NB4 (cell line): ENCODE results near the gene PIP.

Experiments
- MYC ChIP-seq: IDR thresholded peaks from 2 replicates; pipeline ENCODE4 v1.6.1; 2011; ENCODE audit warnings: low read depth, low read length
- POLR2A ChIP-seq: IDR thresholded peaks from 2 replicates; pipeline ENCODE4 v1.6.1; 2011; ENCODE audit warnings: mild to moderate bottlenecking; ENCODE audit not compliant: insufficient read length; ENCODE audit errors: extremely low read depth
- TF ChIP-seq, protein P1 (sequence below): IDR thresholded peaks from one replicate; pipeline ENCODE4 v1.5.1; 2012; ENCODE audit warnings: low read depth, low read length

DNA sequence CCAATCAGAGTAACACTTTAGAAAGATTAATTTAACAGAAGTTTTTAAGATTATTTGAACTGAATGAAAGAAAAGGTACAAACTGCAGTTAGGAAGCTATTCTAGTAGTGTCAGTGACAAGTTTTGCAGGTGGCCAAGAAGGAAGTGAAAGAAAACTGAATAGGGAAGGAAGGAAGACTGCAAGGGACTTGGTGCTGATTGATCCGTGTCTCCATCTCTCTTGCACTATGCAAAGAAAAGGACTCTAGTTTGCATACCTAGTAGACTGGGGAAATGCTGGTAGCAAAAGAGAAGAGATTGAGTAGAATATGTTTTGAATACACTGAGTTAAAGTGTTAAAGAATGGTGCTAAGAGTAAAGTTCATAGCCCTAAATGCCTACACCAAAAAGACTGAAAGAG is 46.8 kb upstream of the PIP start:
- TF ChIP-seq, protein P1, sequence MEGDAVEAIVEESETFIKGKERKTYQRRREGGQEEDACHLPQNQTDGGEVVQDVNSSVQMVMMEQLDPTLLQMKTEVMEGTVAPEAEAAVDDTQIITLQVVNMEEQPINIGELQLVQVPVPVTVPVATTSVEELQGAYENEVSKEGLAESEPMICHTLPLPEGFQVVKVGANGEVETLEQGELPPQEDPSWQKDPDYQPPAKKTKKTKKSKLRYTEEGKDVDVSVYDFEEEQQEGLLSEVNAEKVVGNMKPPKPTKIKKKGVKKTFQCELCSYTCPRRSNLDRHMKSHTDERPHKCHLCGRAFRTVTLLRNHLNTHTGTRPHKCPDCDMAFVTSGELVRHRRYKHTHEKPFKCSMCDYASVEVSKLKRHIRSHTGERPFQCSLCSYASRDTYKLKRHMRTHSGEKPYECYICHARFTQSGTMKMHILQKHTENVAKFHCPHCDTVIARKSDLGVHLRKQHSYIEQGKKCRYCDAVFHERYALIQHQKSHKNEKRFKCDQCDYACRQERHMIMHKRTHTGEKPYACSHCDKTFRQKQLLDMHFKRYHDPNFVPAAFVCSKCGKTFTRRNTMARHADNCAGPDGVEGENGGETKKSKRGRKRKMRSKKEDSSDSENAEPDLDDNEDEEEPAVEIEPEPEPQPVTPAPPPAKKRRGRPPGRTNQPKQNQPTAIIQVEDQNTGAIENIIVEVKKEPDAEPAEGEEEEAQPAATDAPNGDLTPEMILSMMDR: no peak
- TF ChIP-seq POLR2A (no peak), MYC (no peak)
